SH-SY5Y (cell line): ENCODE data around the gene MBOAT2.

ENCODE experiments used
- GATA2 ChIP-seq: IDR thresholded peaks from 2 replicates; pipeline ENCODE4 v1.6.1; 2011; ENCODE audit warnings: mild to moderate bottlenecking, low read depth, low read length
- GATA3 ChIP-seq: IDR thresholded peaks from 2 replicates; pipeline ENCODE4 v1.6.1; 2011; ENCODE audit warnings: low read depth, mild to moderate bottlenecking, low read length, moderate library complexity

- TF ChIP-seq GATA2, result no peak
- TF ChIP-seq GATA3, result no peak
Measured at GRCh38 chr2:8803658-8804379, 199.7 kb downstream of the MBOAT2 start.
